ENCODE measurements around the gene TCEA2. TPM values are rescaled to one million over a fixed set of nuclear protein-coding genes. Genes with fewer than 3 reads are reported as not detected.

TCEA2 gene
- total and polyA plus RNA-seq, 11 donors = 19.2 to 52.1 (median 42.6) TPM

GRCh38 chr20:64070244-64070993, 7.4 kb downstream of the TCEA2 start:
- Histone ChIP-seq H3K9me3 (no peaks in the 10 kb centered on the region), H3K27ac (no peak overlapping the region), H3K4me1 (peaks cover 0 to 15% (median 0%) of the 10 kb centered on the region in 12 donors), H3K27me3 (no peaks in the 10 kb centered on the region), H3K4me3 (no peak overlapping the region), H3K36me3 (peaks cover 0 to 33% (median 20%) of the 10 kb centered on the region in 9 donors)
- ATAC-seq (no peak), DNase-seq (no peak)
- TF ChIP-seq POLR2A (IDR thresholded peaks at IDR 0.05) = no peak
- no peak for TF ChIP-seq CTCF (IDR thresholded peaks at IDR 0.05)
- intact Hi-C loops (cut with DNase I) = no loop called here
- 89 to 95% (median 94%) methylated on average over 21 to 31 of the region's 31 CpGs for WGBS, 4 donors

DNA sequence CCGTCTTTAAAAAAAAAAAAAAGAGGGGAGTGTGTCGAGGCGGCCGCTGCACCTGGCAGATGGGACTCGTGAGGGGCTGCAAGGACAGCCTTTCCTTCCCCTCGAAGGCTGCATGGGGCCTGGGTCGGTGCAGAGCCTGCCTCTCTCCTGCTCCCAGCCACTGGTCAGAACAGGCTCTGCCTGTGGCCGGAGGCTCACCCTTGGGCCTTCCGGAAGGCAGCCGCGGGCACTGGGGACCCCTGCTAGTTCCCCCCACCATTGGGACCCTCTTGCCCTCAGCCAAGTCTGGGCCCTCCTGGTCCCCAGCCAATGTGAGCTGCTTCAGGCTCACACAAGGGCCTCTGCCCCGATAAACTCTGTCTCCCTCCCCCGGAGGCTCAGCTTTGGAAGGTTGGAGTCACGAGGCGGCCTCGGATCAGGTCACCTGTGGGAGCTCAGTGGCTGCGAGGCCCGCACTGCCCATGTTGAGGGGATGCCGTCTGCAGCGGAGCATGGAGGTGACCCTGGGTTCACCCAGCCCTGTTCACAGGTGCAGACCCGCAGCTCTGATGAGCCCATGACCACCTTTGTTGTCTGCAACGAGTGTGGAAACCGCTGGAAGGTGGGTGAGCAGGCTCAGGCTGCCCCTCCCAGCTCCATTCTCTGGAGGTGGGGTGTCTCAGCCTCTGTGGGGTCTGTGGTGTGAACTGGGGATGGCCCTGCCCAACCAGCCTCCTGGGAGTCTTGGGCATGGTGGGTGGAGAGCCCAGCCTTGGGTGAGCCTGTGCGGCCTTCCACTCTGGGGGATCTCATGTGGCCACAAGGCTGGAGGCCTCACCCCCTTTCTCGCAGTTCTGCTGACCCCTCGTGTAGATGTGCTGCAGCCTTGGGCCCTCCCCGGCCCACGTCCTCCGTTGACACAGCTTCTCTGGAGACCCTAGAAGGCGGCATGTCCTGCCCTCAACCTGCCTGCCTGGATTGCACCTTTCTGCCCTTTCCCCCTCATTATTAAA, 8.6 kb downstream of the TCEA2 start:
- H3K36me3 ChIP-seq = peaks cover 0 to 43% (median 20%) of the 10 kb centered on the region in 9 donors

DNA sequence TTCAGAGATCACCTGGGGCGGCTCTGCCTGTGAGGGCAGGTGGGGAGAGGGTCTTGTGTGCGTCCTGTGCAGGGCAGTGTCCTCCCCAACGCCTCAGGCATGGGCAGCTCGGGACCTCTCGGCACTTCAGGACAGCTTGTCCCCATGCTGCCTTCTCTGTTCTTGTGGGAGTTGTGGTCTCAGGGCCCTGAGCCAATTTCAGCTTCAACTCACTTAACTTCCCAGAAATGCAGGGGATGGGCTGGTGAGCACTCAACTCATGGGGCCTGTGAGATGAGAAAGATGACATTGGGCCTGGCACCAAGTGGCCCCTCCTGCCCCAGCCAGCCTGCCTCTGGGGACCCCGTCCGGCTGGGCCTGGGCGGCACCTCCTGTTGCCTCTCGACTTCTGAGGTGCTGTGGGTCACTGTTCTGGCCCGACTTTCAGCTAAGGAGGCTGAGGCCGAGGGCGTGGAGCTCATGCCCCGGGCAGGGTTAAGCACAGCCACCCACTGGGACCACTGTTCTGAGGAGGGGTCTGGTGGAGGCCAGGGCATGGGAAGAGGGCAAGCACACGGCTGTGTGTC, 9.6 kb downstream of the TCEA2 start:
- ATAC-seq = no peak
- intact Hi-C loops (cut with DNase I) = no loop called here
- peaks cover 0 to 43% (median 20%) of the 10 kb centered on the region in 9 donors for H3K36me3 ChIP-seq
- no peaks in the 10 kb centered on the region for H3K27me3 ChIP-seq
- no peak overlapping the region for H3K4me3 ChIP-seq
- H3K27ac ChIP-seq = no peak overlapping the region
- H3K9me3 ChIP-seq = no peaks in the 10 kb centered on the region
- 72 to 87% (median 83%) methylated on average over 5 to 14 of the region's 14 CpGs for WGBS, 4 donors
- no peak for DNase-seq
- TF ChIP-seq CTCF (IDR thresholded peaks at IDR 0.05) = no peak
- TF ChIP-seq POLR2A (IDR thresholded peaks at IDR 0.05) = no peak
- peaks cover 0 to 11% (median 0%) of the 10 kb centered on the region in 12 donors for H3K4me1 ChIP-seq

More for the DNA sequence above, 8.6 kb downstream of the TCEA2 start:
- Histone ChIP-seq H3K4me1 (peaks cover 0 to 10% (median 0%) of the 10 kb centered on the region in 12 donors), H3K4me3 (no peak overlapping the region), H3K27ac (no peak overlapping the region), H3K27me3 (no peaks in the 10 kb centered on the region), H3K9me3 (no peaks in the 10 kb centered on the region)
- no peak for TF ChIP-seq POLR2A (IDR thresholded peaks at IDR 0.05)
- TF ChIP-seq CTCF (IDR thresholded peaks at IDR 0.05) = no peak
- no peak for ATAC-seq
- no peak for DNase-seq
- intact Hi-C loops (cut with DNase I) = no loop called here
- WGBS, 4 donors = 88 to 92% (median 90%) methylated on average over 28 to 30 of the region's 30 CpGs
